ENCODE measurements around the gene DOCK9. TPM values are rescaled to one million over a fixed set of nuclear protein-coding genes. Genes with fewer than 3 reads are reported as not detected.

DOCK9 gene
- polyA plus RNA-seq, 1 of the 3 experiments (the other 2 are of a cell fraction) = 16.6 TPM

- no peak overlapping the region for H3K27ac ChIP-seq (ENCODE audit: low read depth in 2 of 2, low read length in 1 of 2)
- WGBS (ENCODE audit: low lambda C conversion rate) = 87% methylated on average over 3 of the region's 3 CpGs
- no peaks in the 10 kb centered on the region for H3K9me2 ChIP-seq
- no peaks in the 10 kb centered on the region for H3K4me1 ChIP-seq (ENCODE audit: control insufficient read depth in 1 of 2, insufficient read depth in 2 of 2, low read depth in 1 of 2, low read length in 1 of 2)
- no peaks in the 10 kb centered on the region for H3K79me2 ChIP-seq (ENCODE audit: insufficient read depth)
- H3K36me3 ChIP-seq (replicated peaks in 1 of 2; ENCODE audit: control insufficient read depth in 1 of 2, insufficient read depth in 2 of 2, low read length in 1 of 2) = peaks cover 10 to 20% of the 10 kb centered on the region in 2 experiments
- H2AFZ ChIP-seq (ENCODE audit: low read depth) = no peak overlapping the region
- H3K4me2 ChIP-seq = no peak overlapping the region
- POLR2A ChIA-PET = no interaction called here
- no peak for DNase-seq
- no peaks in the 10 kb centered on the region for H4K20me1 ChIP-seq (ENCODE audit: insufficient read depth)
- H3K9ac ChIP-seq = no peak overlapping the region
- H3K27me3 ChIP-seq (ENCODE audit: insufficient read depth) = no peaks in the 10 kb centered on the region
- no peaks in the 10 kb centered on the region for H3F3A ChIP-seq (replicated peaks; ENCODE audit: insufficient read depth)
- no peak overlapping the region for H3K4me3 ChIP-seq (ENCODE audit: low read depth in 2 of 2, low read length in 1 of 2)
- no peaks in the 10 kb centered on the region for H3K9me3 ChIP-seq
- TF ChIP-seq TEAD4 (IDR thresholded peaks at IDR 0.05; ENCODE audit: borderline replicate concordance, insufficient read depth) = no peak
- no peak for TF ChIP-seq GABPA (IDR thresholded peaks at IDR 0.05; ENCODE audit: low read depth)
- no peak for TF ChIP-seq EP300 (IDR thresholded peaks at IDR 0.05; ENCODE audit: borderline replicate concordance in 1 of 2, low read depth in 1 of 2, low read length in 1 of 2)
- TF ChIP-seq POLR2AphosphoS5 (IDR thresholded peaks at IDR 0.05; ENCODE audit: low read depth, low read length) = no peak
- no peak for TF ChIP-seq MXI1 (IDR thresholded peaks at IDR 0.05; ENCODE audit: low read depth, low read length)
- no peak for TF ChIP-seq USF2 (IDR thresholded peaks at IDR 0.05; ENCODE audit: borderline replicate concordance, low read depth, low read length)
- CTCF ChIA-PET = no interaction called here
Observed at GRCh38 chr13:98877466-98877865, 100.4 kb downstream of the DOCK9 start.

- CTCF ChIA-PET = interaction anchor here (0.6 kb wide), 1 partner anchor 9 kb away, joined by 3 read pairs; no protein-coding TSS in a partner anchor
- no peaks in the 10 kb centered on the region for H3K9me2 ChIP-seq
- WGBS (ENCODE audit: low lambda C conversion rate) = 81% methylated on average over 1 of the region's 1 CpG
- TF ChIP-seq RFX5 (IDR thresholded peaks at IDR 0.05; ENCODE audit: low read length) = no peak
- TF ChIP-seq MXI1 (IDR thresholded peaks at IDR 0.05; ENCODE audit: low read depth, low read length) = no peak
- no peak for TF ChIP-seq IRF3 (IDR thresholded peaks at IDR 0.05; ENCODE audit: low read depth, low read length)
- TF ChIP-seq MAX (IDR thresholded peaks at IDR 0.05; ENCODE audit: low read depth) = no peak
- no peak for TF ChIP-seq FOXJ3 (CRISPR knock-in tag; IDR thresholded peaks at IDR 0.05)
- TF ChIP-seq JUND (IDR thresholded peaks at IDR 0.05) = no peak
- no peak for TF ChIP-seq EP300 (IDR thresholded peaks at IDR 0.05; ENCODE audit: borderline replicate concordance in 1 of 2, low read depth in 1 of 2, low read length in 1 of 2)
- no peak for TF ChIP-seq SIN3A (IDR thresholded peaks at IDR 0.05; ENCODE audit: borderline replicate concordance, low read depth, low read length)
- TF ChIP-seq ELF1 (IDR thresholded peaks at IDR 0.05) = no peak
- TF ChIP-seq CHD2 (IDR thresholded peaks at IDR 0.05; ENCODE audit: low read length, partially characterized antibody) = no peak
- TF ChIP-seq RCOR1 (IDR thresholded peaks at IDR 0.05; ENCODE audit: low read length) = no peak
- no peak for TF ChIP-seq USF1 (IDR thresholded peaks at IDR 0.05; ENCODE audit: borderline replicate concordance, low read depth)
- no peak for TF ChIP-seq YY1 (IDR thresholded peaks at IDR 0.05; ENCODE audit: low read depth)
- TF ChIP-seq TCF12 (IDR thresholded peaks at IDR 0.05) = no peak
- TF ChIP-seq SMC3 (IDR thresholded peaks at IDR 0.05; ENCODE audit: low read depth, low read length) = no peak
- TF ChIP-seq REST (IDR thresholded peaks at IDR 0.05; ENCODE audit: low read depth, low read length) = no peak
- TF ChIP-seq POLR2AphosphoS5 (IDR thresholded peaks at IDR 0.05; ENCODE audit: low read depth, low read length) = no peak
- TF ChIP-seq FOSL2 (IDR thresholded peaks at IDR 0.05; ENCODE audit: borderline replicate concordance, low read depth) = no peak
Observed at GRCh38 chr13:98875146-98875729, 102.6 kb downstream of the DOCK9 start.

More at GRCh38 chr13:98875146-98875729, 102.6 kb downstream of the DOCK9 start:
- Histone ChIP-seq H3F3A (replicated peaks; ENCODE audit: insufficient read depth) (no peaks in the 10 kb centered on the region), H3K79me2 (ENCODE audit: insufficient read depth) (no peaks in the 10 kb centered on the region), H4K20me1 (ENCODE audit: insufficient read depth) (no peaks in the 10 kb centered on the region), H3K4me3 (ENCODE audit: low read depth in 2 of 2, low read length in 1 of 2) (no peak overlapping the region), H3K9ac (no peak overlapping the region), H3K4me1 (ENCODE audit: control insufficient read depth in 1 of 2, insufficient read depth in 2 of 2, low read depth in 1 of 2, low read length in 1 of 2) (no peaks in the 10 kb centered on the region), H3K9me3 (no peaks in the 10 kb centered on the region), H3K27me3 (ENCODE audit: insufficient read depth) (no peaks in the 10 kb centered on the region), H3K4me2 (no peak overlapping the region), H3K36me3 (replicated peaks in 1 of 2; ENCODE audit: control insufficient read depth in 1 of 2, insufficient read depth in 2 of 2, low read length in 1 of 2) (peaks cover 9 to 10% of the 10 kb centered on the region in 2 experiments), H2AFZ (ENCODE audit: low read depth) (no peak overlapping the region), H3K27ac (ENCODE audit: low read depth in 2 of 2, low read length in 1 of 2) (no peak overlapping the region)
- POLR2A ChIA-PET = no interaction called here
- DNase-seq = no peak

All from SK-N-SH (cell line).